ENCODE measurements around the gene AATK.

GRCh38 chr17:81099888-81100287 lies 66.1 kb downstream of the AATK start:
- TF ChIP-seq CTCF (conservative IDR thresholded peaks at IDR 0.05) (no peak), EZH2 (IDR thresholded peaks at IDR 0.05; ENCODE audit: low read depth) (no peak)
